GM18508 (cell line): Measurements from ENCODE around the gene TAF1B.

Experiments
- ATAC-seq: cut with Tn5 transposase; IDR thresholded peaks from one replicate; pipeline ENCODE4 v1.9.1; 2021; ENCODE audit warnings: moderate number of reproducible peaks; ENCODE audit not compliant: insufficient read depth, unreplicated experiment

Gene TAF1B

GRCh38 chr2:9958057-9958456 lies 114.8 kb downstream of the TAF1B start:
- ATAC-seq, result no peak

DNA sequence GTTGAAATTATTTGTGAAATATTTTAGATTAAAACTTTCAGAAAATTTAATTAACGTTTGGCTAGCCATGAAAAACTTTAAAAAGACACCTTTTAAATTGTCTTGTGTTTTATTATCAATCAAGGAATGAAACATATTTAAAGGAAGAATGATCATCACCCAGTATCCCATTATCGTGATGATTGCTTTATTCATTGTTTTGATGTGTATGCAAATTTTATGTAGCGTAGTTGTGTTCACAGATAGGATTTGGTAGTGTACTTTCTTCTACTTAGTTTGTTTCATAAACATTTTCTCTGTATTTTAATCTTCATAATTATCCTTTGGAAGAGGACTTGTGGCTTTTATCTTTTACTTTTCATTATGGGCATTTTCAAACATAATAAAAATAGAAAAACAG lies 116.0 kb downstream of the TAF1B start:
- no peak for ATAC-seq

DNA sequence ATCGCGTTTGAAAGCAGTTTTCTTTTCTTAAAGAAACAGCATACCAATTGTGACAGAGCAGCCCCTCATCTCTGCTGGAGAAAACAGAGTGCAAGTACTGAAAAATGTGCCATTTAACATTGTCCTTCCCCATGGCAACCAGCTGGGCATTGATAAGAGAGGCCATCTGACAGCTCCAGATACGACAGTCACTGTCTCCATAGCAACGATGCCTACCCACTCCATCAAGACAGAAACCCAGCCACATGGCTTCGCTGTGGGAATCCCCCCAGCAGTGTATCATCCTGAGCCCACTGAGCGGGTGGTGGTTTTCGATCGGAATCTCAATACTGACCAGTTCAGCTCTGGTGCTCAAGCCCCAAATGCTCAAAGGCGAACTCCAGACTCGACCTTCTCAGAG lies 117.7 kb downstream of the TAF1B start:
- no peak for ATAC-seq

DNA sequence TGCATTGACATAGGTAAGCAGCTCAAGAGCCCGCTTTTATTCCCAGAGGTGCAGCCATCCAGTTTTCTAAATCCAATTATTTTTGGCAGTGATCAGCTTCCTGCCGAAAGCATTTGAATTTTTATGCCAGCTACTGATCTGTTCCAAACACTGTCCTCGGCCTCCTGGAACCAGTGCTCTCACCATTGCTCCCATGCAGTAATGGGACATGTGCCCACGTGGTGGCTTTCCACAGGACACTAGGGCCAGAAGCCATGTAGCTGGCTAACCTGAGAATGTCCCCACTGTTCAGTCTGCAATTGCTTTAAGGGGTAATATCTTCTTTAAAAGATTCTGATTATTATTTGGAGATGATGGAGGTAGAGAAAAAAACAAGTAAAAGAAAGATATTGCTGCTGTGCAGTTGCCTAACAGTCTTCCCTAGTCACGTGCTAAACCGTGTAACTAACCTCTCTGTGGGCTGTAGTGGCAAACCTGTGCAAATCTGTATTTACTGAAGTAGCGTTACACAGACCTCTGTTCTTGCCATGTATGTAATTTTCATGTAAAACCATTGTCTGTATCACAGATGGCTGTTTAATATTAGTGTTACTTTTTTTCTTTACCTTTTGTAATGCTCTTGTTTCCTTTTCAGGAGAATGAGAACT lies 121.2 kb downstream of the TAF1B start:
- no peak for ATAC-seq

DNA sequence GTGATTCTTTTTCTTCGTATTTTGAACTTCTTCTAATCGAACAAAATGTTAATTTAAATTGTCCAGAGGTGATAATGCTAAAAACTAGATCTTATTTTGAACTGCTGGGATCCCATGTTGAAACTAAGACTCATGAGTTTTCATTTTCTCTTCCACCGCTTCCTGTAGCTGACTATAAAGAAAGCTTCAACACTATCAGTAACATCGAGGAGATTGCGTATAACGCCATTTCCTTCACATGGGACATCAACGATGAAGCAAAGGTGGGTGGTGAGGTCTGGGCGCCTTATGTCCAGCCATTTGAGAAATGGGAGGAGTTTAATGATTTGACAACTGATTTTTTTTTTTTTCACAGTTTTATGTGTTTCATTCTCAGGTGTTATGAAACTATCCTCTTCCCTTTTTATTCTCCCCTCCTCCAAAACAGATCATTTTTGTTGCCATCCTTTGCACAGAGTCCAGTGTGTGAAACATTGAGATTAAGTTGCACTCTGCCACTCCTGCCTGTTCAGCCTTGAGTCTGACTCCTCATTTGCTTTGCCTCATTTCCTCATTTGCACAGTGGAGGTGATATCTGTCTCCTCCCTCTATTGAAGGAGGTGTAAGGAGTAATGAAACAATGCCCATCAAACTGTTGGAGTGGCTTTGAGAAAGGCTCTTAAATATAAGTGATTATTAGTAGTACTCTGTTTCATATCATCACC lies 122.0 kb downstream of the TAF1B start:
- no peak for ATAC-seq

DNA sequence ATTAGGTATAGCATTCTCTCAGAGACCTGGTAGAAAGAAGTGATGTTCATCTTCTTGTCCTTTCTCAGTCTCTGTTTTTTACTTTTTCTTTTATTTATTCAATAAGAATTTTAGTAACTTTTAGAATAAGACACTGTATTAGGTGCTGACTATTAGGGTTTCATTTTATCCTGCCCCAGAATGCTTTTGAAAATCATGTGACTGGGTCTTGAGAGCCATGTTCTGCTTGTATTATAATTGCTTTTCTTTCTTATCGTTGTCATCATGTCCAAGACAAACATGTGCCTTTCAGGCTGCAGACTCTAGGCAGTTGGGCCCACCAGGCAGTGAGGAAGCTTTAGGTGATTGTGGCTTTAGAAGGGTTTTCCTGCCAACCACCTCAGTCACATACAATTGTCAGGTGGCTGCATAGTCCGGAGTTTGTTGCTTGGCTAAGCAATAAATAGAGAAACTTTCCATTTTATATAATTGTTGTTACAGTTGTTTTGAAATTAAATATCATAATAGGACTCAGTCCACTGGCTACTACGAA lies 123.3 kb downstream of the TAF1B start:
- no peak for ATAC-seq

GRCh38 chr2:9967053-9967775 lies 123.9 kb downstream of the TAF1B start:
- no peak for ATAC-seq

DNA sequence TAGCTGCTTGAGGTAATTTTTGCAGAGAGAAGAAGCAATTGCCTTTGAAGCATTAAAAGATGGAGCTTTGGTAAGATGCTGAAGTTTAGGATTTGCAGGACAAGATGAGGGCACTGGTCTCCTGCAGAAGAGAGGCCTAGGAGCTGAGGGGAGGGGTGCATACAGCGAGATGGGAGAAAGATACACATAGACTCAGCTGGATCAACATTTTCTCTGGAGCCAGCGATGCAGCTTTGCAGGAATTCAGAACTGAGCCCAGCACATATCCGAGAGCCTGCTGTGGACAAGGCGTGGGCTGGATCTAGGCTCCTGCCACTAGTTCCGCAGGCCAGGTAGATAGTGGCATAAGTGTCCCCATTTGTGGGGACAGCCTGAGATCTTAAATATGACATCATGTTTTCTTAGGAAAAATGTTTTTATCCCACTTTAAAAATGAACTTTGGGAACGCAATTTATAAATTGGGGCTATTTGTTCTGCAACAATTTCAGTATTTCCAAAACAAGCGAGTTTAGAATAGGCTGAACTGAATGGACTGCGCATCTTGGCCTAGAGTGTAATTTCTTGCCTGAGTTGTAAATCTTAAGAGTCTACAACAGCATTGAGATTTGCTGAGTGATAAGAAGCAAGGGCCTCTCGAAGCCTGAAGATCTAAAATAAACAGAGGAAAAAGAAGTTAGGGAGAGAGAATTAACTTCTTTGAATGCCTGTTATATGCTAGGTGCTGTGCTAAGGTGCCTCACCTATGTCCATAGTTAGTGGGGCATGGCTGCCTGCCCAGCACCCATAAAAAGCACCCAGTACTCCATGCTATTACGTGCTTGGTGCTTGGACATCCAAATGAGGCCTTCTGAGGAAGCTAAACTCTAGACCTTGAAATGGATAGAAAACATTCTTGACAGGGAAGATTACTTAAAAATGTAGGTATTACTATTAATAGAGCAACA lies 125.6 kb downstream of the TAF1B start:
- no peak for ATAC-seq

GRCh38 chr2:9970200-9971044 lies 127.1 kb downstream of the TAF1B start:
- ATAC-seq, result no peak

DNA sequence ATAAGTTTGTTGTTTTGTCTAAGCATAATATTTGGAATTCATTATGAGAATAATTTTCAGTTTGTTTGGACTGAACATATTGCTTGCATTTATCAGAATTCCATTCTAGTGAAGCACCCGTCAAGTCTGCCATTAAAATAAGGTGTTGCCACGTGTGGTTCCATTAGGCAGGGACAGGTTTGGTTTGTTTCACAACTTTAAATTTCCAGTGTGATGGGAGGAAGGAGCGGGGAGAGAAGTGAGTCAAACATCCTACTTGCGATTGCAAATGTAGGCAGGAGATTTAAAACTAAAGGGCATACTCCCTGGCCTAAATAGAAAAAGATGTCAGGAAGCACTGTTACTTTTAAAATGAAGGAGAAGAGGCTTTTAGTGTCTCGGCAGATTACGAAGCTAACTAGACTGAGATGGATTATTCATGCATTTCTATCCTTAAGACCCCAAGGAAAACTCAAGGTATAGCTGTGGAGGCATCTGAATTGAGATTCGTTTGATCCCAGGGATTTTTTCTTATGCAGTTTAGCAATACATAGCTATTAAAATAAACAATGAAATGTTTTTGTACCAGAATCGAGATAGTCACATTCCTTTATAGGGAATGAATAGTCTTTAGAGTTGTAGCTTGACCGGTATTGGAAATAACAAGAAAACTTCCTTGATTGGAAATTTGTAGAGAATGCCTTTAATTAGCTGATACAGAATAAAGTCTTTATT lies 128.0 kb downstream of the TAF1B start:
- ATAC-seq, result no peak

DNA sequence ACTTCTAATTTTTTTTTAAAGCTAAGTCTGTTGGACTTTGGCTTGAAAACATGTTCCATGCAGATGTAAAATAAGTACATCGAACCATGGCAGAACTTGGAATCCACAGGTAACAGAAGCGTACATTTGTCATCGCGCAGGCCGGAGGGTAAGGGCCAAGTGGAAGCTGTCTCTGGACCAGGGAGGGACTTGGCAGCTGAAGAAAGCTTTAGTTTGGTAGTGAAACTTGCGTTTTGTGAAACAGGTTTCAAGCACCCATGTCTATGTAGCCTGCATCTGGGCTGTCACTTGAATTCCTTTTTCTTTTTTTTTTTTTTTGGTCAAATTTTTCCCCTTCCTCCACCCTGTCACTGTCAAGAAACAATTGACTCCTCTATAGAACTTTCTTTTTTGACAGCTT lies 128.6 kb downstream of the TAF1B start:
- no peak for ATAC-seq

DNA sequence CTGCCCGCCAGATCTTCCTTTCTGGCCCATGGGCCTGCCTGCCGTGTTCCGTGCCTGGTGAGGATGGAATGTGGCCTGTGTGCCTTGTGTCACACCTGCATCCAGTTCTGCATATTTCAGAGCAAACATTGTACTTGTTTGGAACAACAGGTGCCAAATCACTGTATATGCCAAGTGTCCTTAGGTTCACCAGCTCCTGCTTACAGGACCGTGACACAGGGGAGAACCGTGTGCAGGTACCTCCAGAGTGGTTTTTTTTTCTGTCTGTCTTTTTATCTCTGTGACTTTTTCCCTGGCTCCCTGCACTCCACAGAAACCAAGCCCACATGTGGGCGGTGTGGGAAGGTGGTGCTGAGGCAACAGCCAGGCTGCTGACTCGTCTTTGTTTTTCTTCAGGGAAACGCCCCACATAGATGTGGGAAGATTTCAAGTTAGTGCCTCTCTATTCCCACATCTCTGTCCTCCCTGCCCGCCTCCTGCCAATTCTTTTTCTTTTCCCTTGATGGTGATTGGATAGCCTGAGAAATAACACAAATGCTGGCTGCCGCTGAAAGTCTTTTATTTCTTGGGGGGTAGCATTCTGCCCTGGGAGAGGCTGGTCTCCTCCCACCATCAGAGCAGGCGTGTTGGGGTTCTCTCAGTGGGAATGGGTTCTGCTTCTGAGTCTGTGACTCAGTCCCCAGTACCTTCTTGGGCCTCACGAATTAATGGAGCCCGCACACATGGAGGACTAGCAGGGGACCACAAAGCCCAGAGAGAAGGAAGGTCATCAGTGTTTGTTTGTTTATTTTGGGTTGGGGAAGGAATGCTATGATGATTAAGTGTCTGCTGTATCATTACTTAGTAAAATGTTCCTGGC lies 129.6 kb downstream of the TAF1B start:
- ATAC-seq, result no peak

DNA sequence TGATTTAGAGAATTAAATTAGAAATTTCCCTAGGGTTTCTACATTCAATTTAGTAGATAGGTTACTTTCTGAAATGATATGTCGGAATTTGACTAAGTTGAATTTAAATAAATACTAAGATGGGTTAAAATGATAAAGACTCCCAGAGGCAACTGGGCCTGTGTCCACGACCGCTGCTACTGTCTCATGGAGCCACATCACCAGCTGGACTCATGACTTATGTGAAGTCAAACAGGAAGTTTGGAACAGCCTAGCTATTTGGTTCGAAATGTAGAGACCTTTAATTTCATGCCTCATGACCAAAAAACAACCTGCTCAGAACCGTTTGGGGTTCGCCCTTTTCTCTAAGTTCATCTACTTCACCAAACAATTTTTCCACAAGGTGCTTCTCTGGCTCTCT lies 130.4 kb downstream of the TAF1B start:
- ATAC-seq, result no peak

DNA sequence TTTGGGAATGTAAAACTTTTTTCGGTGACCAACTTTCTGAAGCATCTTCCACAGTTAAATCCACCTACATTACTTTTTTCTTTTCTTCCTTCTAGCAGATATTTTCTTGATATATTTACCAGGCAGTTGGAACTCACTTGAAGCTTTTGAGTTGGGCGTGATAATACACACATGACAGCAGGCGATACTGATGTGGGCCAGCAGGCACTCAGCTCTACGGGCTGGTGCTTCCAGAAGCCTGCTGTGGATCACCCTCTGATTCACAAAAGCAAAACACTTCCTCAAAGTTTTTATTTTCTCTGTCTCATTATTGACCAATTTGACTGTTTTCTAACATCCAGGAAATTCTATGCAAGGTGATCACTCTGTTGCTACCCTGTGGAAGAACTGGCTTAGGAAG lies 131.1 kb downstream of the TAF1B start:
- ATAC-seq, result no peak

- no peak for ATAC-seq
Measured at GRCh38 chr2:9975328-9975727, 132.1 kb downstream of the TAF1B start.

DNA sequence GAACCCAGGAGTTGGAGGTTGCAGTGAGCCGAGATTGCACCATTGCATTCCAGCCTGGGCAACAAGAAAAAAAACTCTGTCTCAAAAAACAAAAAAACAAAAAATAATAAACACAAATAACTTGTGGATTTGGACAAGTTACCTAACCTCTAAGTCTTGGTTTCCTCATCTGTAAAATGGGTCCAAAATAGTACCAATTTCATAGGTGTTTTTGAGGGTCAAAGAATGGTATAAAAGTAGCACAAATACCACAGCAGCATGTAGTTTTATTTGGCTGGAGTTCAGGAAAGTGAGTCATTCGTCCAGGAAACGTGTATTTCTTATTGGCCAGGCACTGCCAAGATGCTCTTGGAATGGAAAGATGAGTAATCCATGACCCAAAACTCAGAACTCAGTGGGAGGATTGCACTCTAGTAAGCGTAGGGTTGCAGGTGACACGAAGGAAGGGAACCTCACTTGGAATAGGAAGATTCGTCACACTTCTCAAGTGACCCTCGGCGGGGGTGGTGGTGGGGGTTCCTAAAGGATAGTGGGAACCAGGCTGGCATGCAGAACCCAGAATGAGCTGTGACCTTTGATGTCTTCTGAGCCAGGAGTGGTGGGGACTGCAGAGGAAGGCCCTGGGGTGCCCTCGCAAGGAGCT lies 132.7 kb downstream of the TAF1B start:
- no peak for ATAC-seq

DNA sequence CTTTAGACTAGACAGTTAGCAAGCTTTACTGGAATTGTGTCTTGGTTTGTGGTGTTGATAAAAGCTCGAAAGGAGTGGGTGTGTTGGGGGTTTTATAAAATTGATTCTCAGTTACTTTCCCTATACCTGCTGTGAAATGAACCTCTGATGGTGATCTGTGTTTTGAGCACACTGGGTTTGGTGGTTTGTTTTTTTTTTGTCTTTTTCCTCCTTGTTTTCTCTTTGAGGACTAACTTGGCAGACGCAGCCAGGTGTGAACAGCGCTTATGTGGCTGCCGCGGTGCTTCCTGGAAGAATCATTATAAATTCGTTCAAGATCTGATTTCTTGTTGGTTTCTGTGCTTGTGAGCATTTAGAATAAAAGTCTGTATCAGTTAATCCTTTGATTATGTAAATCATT lies 136.7 kb downstream of the TAF1B start:
- ATAC-seq, result no peak
